ENCODE measurements around the gene DAZL.

DAZL gene

DNA sequence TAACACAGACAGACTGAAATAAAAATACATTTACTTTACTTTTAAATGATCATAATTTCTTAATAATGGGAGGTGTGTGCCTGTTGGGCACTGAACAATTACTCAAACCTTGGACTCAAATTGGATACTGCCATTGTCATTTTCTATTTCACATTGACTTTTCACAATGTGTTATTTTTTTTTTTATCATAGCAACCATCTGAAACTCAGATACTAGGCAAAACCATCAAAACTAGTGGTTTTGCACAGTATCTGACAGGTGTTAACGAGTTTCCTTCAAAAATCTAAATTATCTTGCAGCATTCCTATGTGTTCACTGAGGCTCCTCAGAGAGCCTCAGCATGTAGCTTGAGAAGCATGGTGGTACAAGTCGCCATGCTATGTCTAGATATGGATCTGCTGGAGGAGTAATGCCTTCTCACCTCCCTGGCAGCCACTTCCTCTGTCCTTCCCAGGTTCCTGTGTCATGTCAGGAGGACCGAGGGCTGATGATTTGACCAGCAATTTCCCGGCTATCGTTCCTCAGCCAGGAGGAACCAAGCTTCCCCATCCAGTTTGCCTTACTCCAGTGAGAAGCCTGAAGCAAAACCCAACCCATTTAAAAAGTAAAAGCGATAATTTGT is 61.9 kb downstream of the DAZL start:
- no peak overlapping the region for H3K23ac ChIP-seq (ENCODE audit: low read length)
- no peak overlapping the region for H4K12ac ChIP-seq (ENCODE audit: low read depth, low read length)
- H3K9ac ChIP-seq (ENCODE audit: low read length) = no peak overlapping the region
- WGBS (ENCODE audit: extremely low coverage, insufficient coverage, insufficient read length) = no CpG with 5 or more reads among the region's 6 CpGs
- no peak overlapping the region for H4K8ac ChIP-seq (ENCODE audit: low read depth, low read length)
- H3K79me1 ChIP-seq (ENCODE audit: low read length) = no peaks in the 10 kb centered on the region
- no peak overlapping the region for H2AFZ ChIP-seq (ENCODE audit: insufficient read depth, low read length, poor library complexity)
- H4K91ac ChIP-seq (ENCODE audit: low read depth, low read length) = no peak overlapping the region
- H3K27me3 ChIP-seq (ENCODE audit: insufficient read depth, low read length) = no peaks in the 10 kb centered on the region
- H3K4me2 ChIP-seq (ENCODE audit: low read length) = no peak overlapping the region
- no peaks in the 10 kb centered on the region for H3K9me3 ChIP-seq (ENCODE audit: insufficient read depth, low read depth, low read length)
- H2BK120ac ChIP-seq (ENCODE audit: insufficient read depth, low read length, poor library complexity) = no peak overlapping the region
- H3K14ac ChIP-seq (ENCODE audit: low read length) = no peak overlapping the region
- H3K79me2 ChIP-seq (ENCODE audit: control insufficient read depth, insufficient read depth, low read length, poor library complexity) = no peaks in the 10 kb centered on the region
- H2BK5ac ChIP-seq (ENCODE audit: low read depth, low read length, poor library complexity) = no peak overlapping the region
- no peaks in the 10 kb centered on the region for H3K4me1 ChIP-seq (ENCODE audit: control insufficient read depth in 1 of 2, insufficient read depth in 2 of 2, low read length in 2 of 2)
- H2BK12ac ChIP-seq (ENCODE audit: low read length) = no peak overlapping the region
- no peaks in the 10 kb centered on the region for H3K36me3 ChIP-seq (ENCODE audit: control insufficient read depth in 1 of 2, insufficient read depth in 2 of 2, low read length in 2 of 2)
- DNase-seq = peak; percentile 59 to 75
- H3K27ac ChIP-seq (ENCODE audit: low read depth, low read length) = no peak overlapping the region
- H3K18ac ChIP-seq (ENCODE audit: low read length) = no peak overlapping the region
- H3K4ac ChIP-seq (ENCODE audit: low read depth, low read length) = no peak overlapping the region
- H3K4me3 ChIP-seq (ENCODE audit: low read depth, low read length) = no peak overlapping the region
- H2AK5ac ChIP-seq (ENCODE audit: low read length) = no peak overlapping the region

DNA sequence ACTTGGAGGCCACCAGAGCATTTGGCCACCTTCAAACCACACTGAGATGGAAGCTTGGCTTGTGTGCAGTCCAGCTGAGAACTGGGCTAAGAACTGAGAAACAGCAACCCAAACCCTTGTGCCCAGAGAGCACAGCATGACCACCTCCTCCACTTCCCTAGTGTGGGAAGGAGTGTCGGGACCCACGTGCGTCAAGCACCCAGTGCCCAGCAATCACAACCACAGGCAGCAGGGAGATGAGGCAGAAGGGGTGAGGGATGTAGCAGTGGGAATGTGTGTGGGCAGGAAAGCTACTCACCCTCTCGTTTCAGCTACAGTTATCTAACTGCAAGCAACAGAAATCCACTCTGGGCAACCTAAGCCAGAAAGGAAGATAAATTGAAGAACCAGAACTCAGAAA is 66.7 kb downstream of the DAZL start:
- Histone ChIP-seq H4K91ac (ENCODE audit: low read depth, low read length) (no peak overlapping the region), H3K36me3 (ENCODE audit: control insufficient read depth in 1 of 2, insufficient read depth in 2 of 2, low read length in 2 of 2) (no peaks in the 10 kb centered on the region), H3K9ac (ENCODE audit: low read length) (no peak overlapping the region), H3K4me2 (ENCODE audit: low read length) (no peak overlapping the region), H3K27ac (ENCODE audit: low read depth, low read length) (no peak overlapping the region), H3K9me3 (ENCODE audit: insufficient read depth, low read depth, low read length) (no peaks in the 10 kb centered on the region), H2BK5ac (ENCODE audit: low read depth, low read length, poor library complexity) (no peak overlapping the region), H2BK120ac (ENCODE audit: insufficient read depth, low read length, poor library complexity) (no peak overlapping the region), H2AFZ (ENCODE audit: insufficient read depth, low read length, poor library complexity) (no peak overlapping the region), H3K4ac (ENCODE audit: low read depth, low read length) (no peak overlapping the region), H3K23ac (ENCODE audit: low read length) (no peak overlapping the region), H2AK5ac (ENCODE audit: low read length) (no peak overlapping the region), H4K12ac (ENCODE audit: low read depth, low read length) (no peak overlapping the region), H3K79me2 (ENCODE audit: control insufficient read depth, insufficient read depth, low read length, poor library complexity) (no peaks in the 10 kb centered on the region), H3K4me3 (ENCODE audit: low read depth, low read length) (no peak overlapping the region), H3K14ac (ENCODE audit: low read length) (no peak overlapping the region), H3K18ac (ENCODE audit: low read length) (no peak overlapping the region), H2BK12ac (ENCODE audit: low read length) (no peak overlapping the region), H3K4me1 (ENCODE audit: control insufficient read depth in 1 of 2, insufficient read depth in 2 of 2, low read length in 2 of 2) (no peaks in the 10 kb centered on the region), H4K8ac (ENCODE audit: low read depth, low read length) (no peak overlapping the region), H3K27me3 (ENCODE audit: insufficient read depth, low read length) (no peaks in the 10 kb centered on the region), H3K79me1 (ENCODE audit: low read length) (no peaks in the 10 kb centered on the region)
- no CpG with 5 or more reads among the region's 4 CpGs for WGBS (ENCODE audit: extremely low coverage, insufficient coverage, insufficient read length)
- DNase-seq = no peak

DNA sequence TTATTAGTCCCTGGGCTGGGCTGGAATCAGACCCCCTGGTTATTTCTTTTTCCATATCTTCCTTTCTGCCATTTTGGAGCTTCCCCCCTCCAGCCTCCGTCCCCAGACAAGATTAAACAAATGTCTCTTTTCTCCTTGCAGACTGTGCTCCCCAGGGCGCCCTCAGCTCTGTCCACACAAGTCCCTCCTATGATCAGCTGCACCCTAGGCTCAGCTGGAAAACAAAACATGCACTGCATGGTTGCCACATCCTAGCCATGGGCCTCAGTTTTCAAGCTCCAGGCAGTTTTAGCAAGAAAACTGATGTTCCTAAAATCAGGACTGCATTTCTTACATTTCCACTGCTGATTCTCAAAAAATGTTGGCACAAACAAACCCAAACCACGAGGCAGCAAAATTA is 68.2 kb downstream of the DAZL start:
- no peak overlapping the region for H2BK5ac ChIP-seq (ENCODE audit: low read depth, low read length, poor library complexity)
- no peak overlapping the region for H4K8ac ChIP-seq (ENCODE audit: low read depth, low read length)
- no peak overlapping the region for H3K4ac ChIP-seq (ENCODE audit: low read depth, low read length)
- H2AK5ac ChIP-seq (ENCODE audit: low read length) = no peak overlapping the region
- H3K79me2 ChIP-seq (ENCODE audit: control insufficient read depth, insufficient read depth, low read length, poor library complexity) = no peaks in the 10 kb centered on the region
- H3K27ac ChIP-seq (ENCODE audit: low read depth, low read length) = no peak overlapping the region
- no peak overlapping the region for H3K18ac ChIP-seq (ENCODE audit: low read length)
- H2AFZ ChIP-seq (ENCODE audit: insufficient read depth, low read length, poor library complexity) = no peak overlapping the region
- H3K23ac ChIP-seq (ENCODE audit: low read length) = no peak overlapping the region
- H4K12ac ChIP-seq (ENCODE audit: low read depth, low read length) = no peak overlapping the region
- no peak overlapping the region for H3K4me2 ChIP-seq (ENCODE audit: low read length)
- no peak overlapping the region for H2BK12ac ChIP-seq (ENCODE audit: low read length)
- no peak overlapping the region for H2BK120ac ChIP-seq (ENCODE audit: insufficient read depth, low read length, poor library complexity)
- H3K9me3 ChIP-seq (ENCODE audit: insufficient read depth, low read depth, low read length) = no peaks in the 10 kb centered on the region
- no peaks in the 10 kb centered on the region for H3K79me1 ChIP-seq (ENCODE audit: low read length)
- H3K9ac ChIP-seq (ENCODE audit: low read length) = no peak overlapping the region
- no peak overlapping the region for H3K14ac ChIP-seq (ENCODE audit: low read length)
- no peaks in the 10 kb centered on the region for H3K4me1 ChIP-seq (ENCODE audit: control insufficient read depth in 1 of 2, insufficient read depth in 2 of 2, low read length in 2 of 2)
- H3K36me3 ChIP-seq (ENCODE audit: control insufficient read depth in 1 of 2, insufficient read depth in 2 of 2, low read length in 2 of 2) = no peaks in the 10 kb centered on the region
- H4K91ac ChIP-seq (ENCODE audit: low read depth, low read length) = no peak overlapping the region
- H3K27me3 ChIP-seq (ENCODE audit: insufficient read depth, low read length) = no peaks in the 10 kb centered on the region
- DNase-seq = no peak
- WGBS (ENCODE audit: extremely low coverage, insufficient coverage, insufficient read length) = no CpG with 5 or more reads among the region's 3 CpGs
- no peak overlapping the region for H3K4me3 ChIP-seq (ENCODE audit: low read depth, low read length)

Measured in trophoblast cell (in vitro differentiated cells and primary cell).